Inflammatory macrophage treated with lipopolysaccharide for 4 hours (primary cell): ENCODE data around the gene SPTB.

Experiments
- DNase-seq: peaks from one replicate; pipeline ENCODE4 v3.0.0-alpha.2; 2020

Gene SPTB

DNA sequence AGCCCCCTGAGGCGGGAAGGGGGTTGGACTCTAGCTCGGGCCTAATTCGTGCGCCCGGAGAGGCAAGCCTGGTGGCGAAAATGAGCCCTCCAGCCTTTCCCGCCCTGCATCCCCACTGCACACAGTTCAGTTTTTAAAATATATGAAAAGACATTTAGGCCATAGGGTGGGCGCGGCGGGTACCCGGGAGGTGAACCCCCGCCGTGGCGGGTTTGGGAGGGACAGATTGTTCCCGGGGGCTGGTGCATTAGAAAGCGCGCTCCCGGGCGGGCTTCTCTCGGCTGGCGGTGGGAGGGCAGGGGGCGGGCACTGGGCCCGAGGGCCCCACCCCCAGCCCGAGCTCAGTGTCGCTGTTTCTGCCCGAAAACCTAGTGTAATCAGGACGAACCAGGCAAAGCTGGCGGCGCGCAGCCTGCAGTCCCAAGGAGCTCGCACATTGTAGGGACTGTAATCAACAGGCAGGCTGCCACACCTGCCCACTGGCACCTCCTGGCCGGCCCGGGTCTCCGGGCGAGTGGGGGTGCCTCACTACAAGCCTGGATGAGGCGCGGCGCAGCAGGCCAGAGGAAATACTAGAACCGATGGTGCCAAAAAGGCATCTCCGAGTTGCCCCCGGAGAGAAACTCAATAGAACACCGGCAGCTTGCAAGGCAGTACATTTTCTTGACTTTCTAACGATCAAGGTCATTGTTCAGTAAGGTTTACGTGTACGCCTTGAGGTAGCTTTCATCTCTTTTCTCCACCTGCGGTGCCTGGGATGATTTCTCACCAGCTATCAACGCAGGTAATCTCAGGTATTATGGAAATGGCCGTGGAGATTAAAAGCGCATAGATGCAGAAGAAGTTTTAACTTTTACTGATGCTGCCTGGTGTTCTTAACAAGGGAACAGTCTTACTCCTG is 764 bp upstream of the SPTB start:
- no peak for DNase-seq

DNA sequence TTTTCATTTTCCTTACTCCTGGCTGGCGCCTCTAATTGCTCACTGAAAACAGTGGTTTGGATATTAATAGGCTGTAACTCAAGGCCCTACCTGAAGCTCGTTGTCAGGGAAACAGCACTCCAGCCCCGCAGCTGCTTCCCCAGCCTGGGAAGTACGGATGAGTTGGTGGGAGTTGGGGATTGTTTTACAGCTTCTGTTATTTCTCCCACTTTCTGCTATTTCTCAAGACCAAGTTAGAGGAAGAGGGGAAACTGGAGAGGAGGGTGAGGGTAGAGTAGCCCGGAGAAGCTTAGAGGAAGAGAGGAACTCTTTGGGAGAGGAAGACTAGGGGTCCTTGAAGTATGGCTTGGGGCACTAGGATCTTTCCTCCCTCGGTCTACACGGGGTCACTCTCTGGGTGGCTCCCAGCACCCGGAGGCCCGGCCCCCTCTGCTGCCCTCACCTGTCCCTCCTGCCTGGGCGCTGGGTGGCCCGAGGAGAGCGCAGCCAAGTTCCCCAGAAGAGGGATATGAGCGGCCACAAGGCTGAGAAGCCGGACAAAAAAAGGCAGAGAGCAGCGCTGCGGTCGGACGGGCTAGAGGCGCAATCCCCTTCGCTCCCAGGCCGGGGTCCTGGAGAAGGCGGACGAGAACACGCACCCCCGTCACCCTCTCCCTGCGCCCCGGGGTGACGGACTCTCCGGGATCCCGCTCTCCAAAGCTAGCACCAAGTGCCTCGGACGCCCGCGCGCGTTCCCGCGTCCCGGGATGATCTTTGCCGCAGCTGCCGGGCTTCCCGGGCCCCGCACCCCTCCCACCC is 671 bp downstream of the SPTB start:
- DNase-seq = no peak

DNA sequence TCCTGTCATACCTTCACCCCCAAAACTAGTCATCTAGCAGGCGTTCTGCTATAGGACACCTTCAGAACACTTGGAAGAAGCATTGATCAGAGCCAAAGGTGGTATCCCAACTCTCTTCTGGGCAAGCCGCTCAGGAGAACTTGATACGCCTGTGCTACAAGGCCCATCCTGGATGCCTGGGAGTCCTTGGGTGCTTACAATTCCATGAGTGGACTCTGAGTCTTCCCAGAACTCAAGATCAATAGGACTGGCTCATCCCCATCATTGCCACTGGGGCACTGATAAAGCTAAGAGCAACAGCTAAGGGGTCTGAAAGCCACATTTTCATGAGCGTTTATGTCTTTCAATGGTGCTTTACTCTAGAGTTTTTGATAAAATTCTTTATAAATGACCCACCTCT is 1.9 kb downstream of the SPTB start:
- no peak for DNase-seq

DNA sequence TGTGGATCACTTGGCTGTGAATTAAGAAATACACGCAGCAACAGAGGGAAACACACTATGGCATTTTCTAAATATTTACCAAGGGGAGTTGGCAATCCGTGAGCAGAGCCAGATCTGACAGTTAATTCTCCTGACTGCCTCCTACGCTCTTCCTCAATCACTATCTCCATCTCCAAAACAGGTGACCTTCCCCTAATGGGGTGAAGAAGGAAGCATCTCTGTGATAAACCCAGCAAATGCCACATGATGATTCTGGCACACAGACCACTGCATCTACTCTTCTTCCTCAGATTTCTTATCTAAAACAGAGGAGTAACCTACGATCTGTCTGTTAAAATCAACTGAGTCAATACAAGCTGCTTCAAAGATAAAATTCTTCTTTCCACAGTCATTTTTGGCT is 4.4 kb downstream of the SPTB start:
- no peak for DNase-seq

DNA sequence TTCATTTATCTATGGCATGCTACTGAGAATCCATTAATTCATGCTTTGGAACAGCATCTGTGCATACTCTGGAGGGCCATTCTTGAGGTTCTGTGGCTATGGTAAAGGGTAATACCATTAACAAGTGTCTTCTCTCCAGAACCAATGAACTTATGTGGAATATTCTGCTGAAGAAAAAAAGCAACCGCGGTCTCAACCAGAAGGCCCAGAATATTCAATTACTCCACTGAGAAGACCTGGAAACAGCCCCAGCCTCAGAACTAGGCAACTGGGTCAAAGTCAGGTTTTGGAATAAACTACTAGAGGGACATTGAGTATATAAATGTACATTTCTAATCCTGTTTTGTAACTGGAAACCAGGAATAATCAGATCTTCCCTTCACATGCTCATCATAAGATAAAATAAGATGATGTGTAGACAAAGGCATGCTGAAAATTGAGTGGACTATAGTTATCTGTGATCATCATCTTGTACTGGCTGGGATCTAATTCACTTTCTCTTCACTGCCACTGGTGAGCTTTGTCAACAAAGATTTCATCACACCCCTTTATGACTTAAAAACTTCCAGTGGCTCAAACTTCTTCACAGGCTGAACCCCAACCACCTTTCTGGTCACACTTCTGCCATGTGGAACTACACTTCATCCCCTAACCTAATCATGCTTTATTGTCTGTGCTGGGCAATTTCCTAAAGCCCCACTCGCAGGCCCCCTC is 6.0 kb downstream of the SPTB start:
- no peak for DNase-seq

DNA sequence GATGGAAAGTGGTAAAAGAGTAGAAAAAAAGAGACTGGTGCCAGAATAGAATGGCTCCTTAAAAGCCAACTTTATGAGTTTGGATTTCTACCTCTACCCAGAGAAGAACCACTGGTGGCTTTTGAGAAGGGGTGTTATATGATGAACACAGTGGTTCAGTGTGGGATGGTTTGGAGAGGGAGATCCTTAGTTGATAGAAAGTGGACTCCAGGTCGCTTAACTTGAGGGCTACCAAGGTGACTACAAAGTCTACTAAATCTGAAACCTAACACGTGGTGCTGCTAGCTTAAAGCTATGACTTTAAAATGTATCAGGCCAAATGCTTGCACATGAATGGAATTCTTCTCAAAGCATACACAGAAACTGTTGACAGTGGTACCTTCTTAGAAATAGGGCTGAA is 8.4 kb downstream of the SPTB start:
- no peak for DNase-seq

DNA sequence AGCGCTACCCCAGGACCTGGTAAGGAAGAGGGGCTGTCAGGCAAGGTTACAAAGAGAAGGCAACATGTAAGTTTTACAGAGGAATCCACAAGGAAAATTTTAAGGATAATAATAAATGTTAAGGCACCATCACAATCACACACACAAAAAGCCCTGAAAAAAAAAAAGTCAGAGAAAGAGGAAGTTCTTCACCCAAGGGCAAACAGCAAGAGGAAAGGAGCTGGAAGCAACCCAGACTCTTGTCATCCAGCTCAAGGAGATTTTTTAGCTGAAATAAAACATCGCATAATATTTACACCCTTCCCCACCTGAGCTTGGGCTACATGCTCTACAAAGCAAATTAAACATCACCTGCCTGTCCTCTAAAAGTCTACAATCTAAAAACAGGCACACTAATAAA is 9.5 kb downstream of the SPTB start:
- no peak for DNase-seq

DNA sequence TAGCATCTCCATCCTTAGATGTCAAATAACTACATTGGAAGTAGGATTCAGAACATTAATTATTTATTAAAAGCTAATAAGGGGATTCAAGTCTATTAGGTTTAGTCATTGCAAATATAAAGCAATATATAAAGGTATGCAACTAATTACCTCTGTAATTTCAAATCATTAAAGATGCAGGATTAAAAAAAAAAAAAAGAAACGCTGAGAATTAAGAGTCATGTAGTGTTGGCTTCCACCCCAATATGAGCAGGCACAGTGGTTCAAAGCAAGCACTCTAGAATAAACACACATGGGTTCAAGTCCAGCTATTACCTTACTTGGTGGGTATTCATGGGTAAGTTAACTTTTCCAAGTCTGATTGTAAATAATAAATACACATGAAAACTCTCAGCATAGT is 10.9 kb downstream of the SPTB start:
- no peak for DNase-seq

DNA sequence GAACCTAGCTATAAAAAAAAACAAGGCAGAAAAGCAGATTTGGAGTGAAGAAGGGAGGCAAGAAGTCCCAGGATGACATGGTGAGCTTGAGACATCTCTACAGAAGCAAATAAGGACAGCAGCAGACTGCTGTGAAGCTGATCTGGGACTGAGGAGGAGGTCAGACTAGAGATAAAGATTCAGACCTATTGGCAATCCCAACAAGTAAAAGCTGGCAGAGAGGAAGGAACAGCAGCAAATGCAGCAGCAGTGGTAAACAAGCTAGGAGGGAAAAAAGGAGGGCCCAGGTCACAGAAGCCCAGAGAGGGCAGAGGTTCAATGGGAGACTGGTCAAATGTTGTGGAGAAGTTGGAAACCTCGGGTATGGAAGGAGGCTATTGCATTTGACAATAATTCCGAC is 11.3 kb downstream of the SPTB start:
- no peak for DNase-seq

DNA sequence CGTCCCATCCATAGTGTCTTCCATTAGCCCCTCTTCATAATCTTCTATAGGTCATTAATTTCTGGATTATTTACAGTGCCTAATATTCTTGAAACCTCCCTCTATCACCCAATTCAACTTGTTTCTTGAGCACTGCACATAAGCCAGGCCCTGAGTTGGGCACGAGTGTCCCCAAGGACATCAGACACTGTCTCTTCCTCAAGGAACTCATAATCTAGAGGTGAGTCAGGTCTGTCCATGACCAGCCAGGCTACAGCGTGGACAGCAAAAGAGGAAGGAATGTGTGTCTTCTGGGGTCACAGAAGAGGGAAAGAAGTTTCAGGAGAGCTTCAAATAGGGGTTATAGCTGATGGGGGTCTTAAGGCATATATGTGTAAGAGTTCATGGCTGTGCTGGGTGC is 12.5 kb downstream of the SPTB start:
- DNase-seq = no peak

DNA sequence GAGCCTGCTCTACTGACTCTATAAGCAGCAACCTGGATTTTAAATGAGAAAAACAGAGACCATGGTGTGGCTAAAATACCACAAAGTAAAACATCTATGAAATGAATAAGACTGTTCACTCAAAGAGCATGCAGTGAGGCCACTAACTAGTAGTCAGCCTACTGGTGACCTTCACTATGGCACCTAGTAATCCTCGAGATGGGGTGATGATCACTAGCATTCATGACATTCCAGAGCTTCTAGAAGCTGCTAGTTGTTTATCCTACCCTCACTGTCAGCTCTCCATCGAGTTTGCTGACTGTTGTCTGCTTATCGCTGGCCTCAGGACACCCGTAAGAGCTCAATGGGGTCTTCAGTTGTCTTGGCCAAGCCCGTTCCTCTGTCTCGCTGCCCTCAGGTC is 13.7 kb downstream of the SPTB start:
- no peak for DNase-seq

DNA sequence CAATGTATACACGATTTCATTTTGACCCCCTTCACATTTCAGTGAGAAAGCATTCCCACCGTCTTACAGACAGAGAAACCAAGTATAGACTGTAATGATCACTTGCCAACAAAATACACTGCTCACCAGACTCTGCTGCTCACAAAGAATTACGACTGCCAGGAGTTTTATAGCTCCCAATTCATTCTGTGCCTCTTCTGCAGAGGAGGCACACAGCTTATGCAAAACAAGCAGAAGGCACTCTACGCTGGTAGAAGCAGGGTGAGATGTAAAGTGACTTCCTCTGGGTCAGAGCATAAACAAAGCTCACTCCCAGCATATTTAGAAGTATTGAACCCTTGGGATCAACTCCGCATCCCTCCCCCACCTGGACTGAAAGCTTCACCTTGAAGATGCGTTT is 14.6 kb downstream of the SPTB start:
- DNase-seq = no peak

DNA sequence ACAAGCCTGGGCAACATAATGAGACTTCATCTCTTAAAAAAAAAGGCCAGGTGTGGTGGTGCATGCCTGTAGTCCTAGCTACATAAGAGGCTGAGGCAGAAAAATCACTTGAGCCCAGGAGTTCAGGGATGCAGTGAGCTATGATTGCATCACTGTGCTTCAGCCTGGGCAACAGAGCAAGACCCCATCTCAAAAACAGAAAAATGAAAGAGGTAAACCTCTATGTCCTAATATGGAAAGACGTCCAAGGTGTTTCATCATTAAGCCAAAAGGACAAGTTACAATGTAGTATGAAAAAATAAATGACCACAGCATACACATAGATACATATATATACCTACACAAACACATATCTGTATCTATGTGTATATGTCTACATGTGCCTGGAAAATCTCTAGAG is 15.4 kb downstream of the SPTB start:
- DNase-seq = no peak

DNA sequence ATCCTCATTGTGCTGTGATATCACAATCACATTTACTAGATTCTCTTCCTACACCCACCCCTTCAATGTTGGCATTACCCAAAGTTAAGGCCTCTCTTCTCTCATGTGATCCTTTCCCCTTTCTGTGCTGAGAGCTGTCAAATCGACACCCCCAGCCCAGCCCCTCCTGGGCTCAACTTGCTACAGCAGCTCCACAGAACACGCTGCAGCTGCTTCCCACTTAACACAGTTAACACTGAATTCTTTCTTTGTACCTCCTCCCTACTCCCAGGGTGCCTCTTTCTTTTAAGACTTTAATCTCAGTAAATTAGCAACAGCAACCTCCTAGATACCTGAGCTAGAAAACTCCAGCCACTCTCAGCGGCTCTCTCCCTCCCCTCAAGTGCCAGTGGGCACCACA is 17.8 kb downstream of the SPTB start:
- no peak for DNase-seq

DNA sequence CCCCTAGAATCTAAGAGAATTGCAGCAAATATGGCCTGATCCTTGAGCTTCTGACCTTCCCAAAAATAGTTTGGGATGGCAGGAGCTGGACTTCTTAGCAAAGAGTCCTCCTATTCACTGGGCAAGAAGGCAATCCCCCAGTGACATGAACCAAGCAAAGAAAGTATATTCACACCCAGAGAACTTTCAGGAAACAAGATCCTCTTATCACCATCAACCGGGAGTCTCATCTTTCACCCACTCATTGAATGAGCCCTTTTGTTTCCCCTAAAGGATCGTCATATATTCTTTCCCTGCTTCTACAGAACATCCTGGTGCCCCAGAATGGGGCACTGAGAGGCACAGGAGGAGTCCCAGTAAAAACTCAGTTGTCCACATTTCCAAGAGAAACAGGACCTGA is 19.7 kb downstream of the SPTB start:
- DNase-seq = no peak

DNA sequence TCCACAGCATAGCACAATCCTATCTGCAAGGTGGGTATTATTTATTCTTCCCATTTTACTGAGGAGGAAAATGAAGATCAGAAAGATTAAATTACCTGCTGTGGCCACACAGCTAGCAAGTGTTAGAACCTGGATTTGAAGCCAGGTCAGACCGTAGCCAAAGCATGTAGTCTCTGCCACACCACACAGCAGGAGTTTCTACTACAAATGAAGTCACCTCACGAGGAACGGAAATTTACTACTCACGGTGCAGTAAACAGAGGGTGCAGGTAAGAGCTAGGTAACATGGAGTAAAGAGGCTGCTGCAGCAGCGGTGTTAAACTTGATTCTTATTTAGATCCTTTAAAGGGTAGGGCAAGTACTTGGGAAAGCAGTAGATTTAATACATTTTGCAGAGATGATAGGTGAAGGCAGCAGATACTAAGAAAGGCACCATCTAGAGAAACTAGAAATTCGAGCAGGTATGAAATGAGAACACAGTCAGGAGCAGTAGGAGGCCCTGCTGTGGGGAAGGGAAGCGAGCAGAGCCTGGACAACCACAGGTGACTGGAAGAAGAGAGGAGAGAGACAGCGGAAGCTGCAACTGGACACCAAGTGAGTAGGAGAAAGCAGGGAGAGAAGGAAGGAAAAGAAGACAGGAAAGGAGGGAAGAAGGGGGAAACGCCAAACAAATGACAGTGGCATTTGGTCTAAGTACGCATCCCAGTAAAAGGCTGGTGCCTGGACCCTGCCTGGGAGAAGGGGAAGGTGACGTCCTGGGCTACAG is 21.5 kb downstream of the SPTB start:
- DNase-seq = no peak

DNA sequence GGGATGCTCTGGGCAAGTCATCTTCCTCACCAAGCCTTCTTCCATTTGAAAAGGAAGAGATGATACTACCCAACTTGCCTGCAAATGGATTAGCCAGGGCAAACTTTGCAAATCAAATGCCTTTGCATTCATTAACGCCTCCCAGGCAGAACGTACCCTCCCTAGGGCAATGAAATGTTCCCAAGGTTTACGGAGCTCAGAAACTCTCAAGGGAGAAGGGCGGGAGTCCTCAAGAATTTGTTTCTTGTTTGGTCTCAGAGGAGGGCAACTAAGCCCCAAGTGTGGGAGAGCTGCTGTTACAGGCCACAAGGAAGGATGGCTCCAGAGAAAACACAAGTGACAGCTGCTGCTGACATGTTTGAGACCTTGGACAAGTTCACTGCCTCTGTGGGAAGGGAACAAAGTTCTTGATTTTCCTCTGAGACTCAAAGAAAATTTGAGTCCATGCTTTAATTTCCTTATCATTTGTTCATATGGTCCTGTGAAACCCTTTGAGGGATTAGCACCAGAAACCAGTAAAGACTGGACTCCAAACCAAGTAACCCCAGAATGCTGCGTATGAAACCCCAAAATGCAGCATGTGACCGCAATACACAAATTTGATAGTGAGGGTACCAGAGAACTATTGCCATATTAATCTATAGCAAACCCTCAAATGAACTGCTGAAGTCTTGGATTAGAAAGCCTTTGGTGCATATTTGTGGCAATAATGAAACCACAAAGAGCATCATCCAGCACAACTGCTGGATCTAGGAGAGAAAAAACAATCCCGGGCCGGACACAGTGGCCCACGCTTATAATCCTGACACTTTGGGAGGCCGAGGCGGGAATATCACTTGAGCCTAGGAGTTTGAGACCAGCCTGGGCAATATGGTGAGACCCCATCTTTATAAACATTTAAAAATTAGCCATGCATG is 22.9 kb downstream of the SPTB start:
- DNase-seq = no peak

DNA sequence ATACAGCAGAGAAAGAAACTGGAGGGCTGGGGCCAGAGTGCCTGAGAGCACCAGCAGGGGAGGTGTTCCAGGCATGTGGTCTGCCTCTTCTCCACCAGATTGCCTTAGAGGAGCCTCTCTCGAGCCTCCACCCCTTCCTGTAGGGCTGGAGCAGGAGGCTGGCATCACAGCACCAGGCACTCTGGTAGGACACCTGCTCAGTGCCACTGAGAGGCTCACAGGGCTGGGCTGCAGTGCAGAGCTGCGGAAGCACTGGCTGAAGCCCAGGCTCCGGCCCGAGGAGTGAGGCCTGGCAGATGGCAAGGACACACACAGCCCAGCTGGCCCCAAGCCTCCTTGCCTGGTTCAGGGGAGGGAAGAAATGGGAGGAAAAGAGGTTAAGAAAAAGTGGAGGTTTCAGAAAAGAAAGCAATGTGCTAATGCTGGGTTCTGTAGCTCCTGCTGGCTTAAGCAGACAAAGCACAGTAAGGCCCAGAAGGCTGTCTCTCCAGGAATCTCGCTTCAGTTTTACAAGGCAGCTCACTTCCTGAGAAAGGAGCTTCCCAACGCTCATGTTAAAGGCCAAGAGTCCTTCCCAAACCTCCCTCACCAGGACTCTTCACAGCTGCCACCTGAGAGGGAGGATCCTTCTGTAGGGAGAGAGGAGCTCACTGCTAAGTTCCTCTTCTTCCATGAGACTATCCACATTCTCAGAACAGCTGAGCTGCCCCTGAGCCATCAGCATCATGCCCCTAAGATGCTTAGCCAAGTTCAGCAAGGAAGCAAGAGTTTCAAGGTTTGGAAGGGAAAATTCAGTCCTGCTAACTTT is 23.8 kb downstream of the SPTB start:
- DNase-seq = no peak

DNA sequence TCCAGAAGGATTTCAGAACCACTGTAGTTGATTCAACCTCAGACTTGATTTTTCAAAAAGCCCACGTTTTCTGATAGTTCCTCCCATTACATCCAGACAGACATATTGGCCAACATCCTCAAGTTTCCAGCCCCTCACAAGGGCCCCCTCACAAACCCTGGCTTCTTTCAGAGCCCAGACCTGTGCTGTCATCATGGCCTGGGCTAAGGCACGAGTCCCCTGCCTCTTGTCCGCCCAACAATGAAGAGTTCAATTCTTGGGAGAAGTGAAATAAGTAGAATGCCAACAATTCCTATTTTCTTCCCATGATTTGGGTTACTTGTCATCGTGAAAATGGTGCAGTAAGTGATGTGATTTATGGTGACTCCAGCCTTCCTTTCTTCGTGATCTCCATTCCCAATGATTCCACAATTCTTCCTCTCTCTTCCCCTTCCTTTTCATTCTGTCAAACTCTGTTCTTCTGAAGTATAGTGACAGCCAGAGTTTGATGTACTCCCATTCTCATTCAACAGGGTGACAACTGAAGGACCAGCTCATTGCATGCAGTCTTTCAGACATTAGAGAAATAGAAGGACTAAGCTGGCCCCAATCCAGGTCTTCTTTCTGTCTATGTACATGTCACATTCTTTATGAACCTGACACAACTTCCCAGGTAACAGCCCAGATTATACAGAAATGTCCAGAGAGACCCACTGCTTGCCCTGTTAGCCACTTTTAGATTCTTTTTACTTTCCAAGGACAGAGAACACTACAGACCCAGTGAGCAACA is 29.2 kb downstream of the SPTB start:
- DNase-seq = no peak

DNA sequence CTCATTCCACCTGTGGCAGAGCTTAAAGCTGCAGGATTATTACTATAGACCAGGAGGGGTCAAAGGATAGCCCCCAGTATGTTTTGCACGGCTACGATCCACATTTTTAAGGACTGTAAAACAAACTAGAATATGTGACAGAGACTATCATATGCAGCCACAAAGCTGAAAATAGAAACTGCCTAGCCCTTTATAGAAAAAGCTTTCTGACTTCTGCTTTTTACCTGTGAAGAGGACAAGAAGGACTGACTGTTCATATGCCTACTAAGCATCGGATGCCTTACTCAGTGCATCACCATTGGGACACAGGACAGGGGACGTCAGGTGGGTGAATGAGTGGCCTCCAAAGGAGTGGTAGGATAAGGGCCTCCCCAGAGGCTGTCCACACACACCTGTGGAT is 29.8 kb downstream of the SPTB start:
- DNase-seq = no peak
